ENCODE data around the gene REG4. TPM values are rescaled to one million over a fixed set of nuclear protein-coding genes. Genes with fewer than 3 reads are reported as not detected.

The REG4 gene
- total and polyA plus RNA-seq, 3 donors from 2014 or later: 0.16 to 6.3 (median 1.9) TPM

DNA sequence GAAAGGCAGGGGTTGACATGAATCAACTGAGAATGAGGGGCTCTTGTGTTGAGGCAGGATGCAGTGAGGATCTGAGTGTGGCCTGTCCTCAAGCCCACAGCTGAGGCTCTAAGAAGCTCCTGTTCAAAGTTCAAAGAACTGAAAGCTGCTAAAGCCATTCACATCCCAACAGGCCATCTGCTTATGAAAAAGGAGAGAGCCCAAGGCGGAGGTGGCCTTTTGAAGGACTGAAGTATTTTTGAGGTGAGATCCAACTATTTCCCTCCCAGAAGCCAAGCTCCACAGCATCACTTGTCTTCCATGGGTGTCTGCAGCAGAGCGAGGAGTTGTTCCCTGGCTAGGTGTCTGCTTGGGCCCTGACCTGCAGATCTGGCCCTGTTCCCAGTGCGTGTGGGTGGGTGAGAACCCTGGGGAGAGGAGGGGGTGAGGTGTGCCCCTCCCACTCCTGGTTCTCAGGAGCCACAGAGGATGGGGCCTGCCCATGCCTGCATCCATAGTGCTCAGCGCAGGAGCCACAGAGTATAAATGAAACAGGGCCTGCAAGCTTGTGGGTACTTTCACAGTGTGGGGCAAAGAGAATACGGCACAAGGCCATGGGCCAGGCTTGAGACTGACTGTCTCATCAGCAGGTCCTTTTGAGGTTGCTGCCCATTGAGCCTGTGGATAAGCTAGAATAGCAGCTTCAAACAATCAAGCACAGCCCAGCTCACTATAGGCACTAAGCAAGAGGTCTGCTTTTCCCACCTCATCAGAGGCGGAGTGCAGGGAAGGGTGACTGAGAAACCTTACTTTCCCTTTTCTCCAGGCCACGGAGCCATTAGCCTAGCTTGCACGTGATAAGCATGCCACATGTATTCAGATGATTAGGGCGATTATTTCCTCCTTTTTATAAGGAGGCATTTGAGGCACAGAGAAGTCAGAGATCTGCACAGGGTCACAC is 15.7 kb downstream of the REG4 start:
- Histone ChIP-seq H3K27me3 (no peaks in the 10 kb centered on the region), H3K9me3 (no peaks in the 10 kb centered on the region), H3K4me1 (no peaks in the 10 kb centered on the region), H3K4me3 (no peak overlapping the region), H3K36me3 (ENCODE audit: low read depth, missing control alignments) (no peaks in the 10 kb centered on the region), H3K27ac (no peak overlapping the region)
- DNase-seq: no peak
- no peak for TF ChIP-seq POLR2A (IDR thresholded peaks at IDR 0.05)
- no peak for TF ChIP-seq CTCF (IDR thresholded peaks at IDR 0.05)
- WGBS, 2 donors: 84 to 87% methylated on average over 8 to 9 of the region's 9 CpGs
- intact Hi-C loops (cut with DNase I; ENCODE audit: low total_unique reads): no loop called here

DNA sequence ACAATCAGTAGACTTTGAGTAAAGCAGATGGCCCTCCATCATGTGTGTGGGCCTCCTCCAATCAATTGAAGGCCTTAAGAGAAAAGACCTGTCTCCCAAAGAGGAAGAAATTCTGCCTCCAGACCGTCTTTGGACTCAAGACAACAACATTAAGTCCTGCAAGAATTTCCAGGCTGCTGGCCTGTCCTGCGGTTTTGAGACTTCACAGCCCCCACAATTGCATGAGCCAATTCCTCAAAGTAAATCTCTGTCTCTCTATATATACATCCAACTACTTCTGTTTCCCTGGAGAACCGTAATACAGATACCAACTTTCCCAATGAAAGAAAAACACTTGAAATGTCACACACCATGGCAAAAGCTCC is 16.4 kb downstream of the REG4 start:
- no peak for TF ChIP-seq POLR2A (IDR thresholded peaks at IDR 0.05)
- TF ChIP-seq CTCF (IDR thresholded peaks at IDR 0.05): no peak
- intact Hi-C loops (cut with DNase I; ENCODE audit: low total_unique reads): no loop called here
- no peaks in the 10 kb centered on the region for H3K9me3 ChIP-seq
- no peaks in the 10 kb centered on the region for H3K4me1 ChIP-seq
- 65 to 77% methylated on average over 3 of the region's 3 CpGs for WGBS, 2 donors
- H3K27me3 ChIP-seq: no peaks in the 10 kb centered on the region
- H3K4me3 ChIP-seq: no peak overlapping the region
- H3K36me3 ChIP-seq (ENCODE audit: low read depth, missing control alignments): no peaks in the 10 kb centered on the region
- no peak overlapping the region for H3K27ac ChIP-seq
- DNase-seq: no peak

GRCh38 chr1:119794230-119794875 is 16.9 kb downstream of the REG4 start:
- WGBS, 2 donors: 74% methylated on average over 8 of the region's 8 CpGs
- Histone ChIP-seq H3K27me3 (no peaks in the 10 kb centered on the region), H3K27ac (no peak overlapping the region), H3K4me1 (no peaks in the 10 kb centered on the region), H3K9me3 (no peaks in the 10 kb centered on the region), H3K4me3 (no peak overlapping the region), H3K36me3 (ENCODE audit: low read depth, missing control alignments) (no peaks in the 10 kb centered on the region)
- intact Hi-C loops (cut with DNase I; ENCODE audit: low total_unique reads): no loop called here
- DNase-seq: no peak
- TF ChIP-seq CTCF (IDR thresholded peaks at IDR 0.05) (no peak), POLR2A (IDR thresholded peaks at IDR 0.05) (no peak)

DNA sequence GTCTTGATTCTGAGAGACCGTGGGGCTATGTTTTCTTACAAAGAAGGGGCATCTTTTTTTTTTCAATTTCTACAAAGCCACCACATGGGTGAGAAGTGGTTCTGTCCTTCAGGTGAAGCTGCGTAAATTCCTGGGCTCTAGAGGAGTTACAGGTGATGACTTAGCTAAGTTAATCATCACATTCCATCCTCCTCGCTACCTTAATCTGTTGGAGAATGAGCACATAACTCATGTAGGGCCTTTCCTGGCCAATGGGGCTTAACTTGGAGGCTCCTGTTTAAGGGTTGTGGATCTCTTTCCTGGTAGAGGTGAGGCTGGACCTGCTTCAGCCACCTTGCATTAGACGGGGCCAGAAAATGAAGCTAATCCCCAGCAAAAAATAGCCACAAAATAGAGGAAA is 19.9 kb downstream of the REG4 start:
- Histone ChIP-seq H3K27ac (no peak overlapping the region), H3K36me3 (ENCODE audit: low read depth, missing control alignments) (no peaks in the 10 kb centered on the region), H3K27me3 (no peaks in the 10 kb centered on the region), H3K9me3 (no peaks in the 10 kb centered on the region), H3K4me3 (no peak overlapping the region), H3K4me1 (no peaks in the 10 kb centered on the region)
- intact Hi-C loops (cut with DNase I; ENCODE audit: low total_unique reads): no loop called here
- TF ChIP-seq CTCF (IDR thresholded peaks at IDR 0.05): no peak
- no peak for TF ChIP-seq POLR2A (IDR thresholded peaks at IDR 0.05)
- DNase-seq: no peak
- WGBS, 2 donors: 91 to 93% methylated on average over 4 of the region's 4 CpGs
